H1 (cell line): Measurements from ENCODE around the gene STAC2. TPM values are rescaled to one million over a fixed set of nuclear protein-coding genes. Genes with fewer than 3 reads are reported as not detected.
A peak's percentile ranks its signal among the peaks of the same experiment; 100 is the strongest.

Experiments
- CTCF ChIA-PET: fragments of 300-600 bp; sonication (Branson Sonifier 250); formaldehyde crosslinking; loops from one replicate; lab custom pipeline; 2021; ENCODE audit not compliant: partially characterized antibody; lab: Charles Lee
- POLR2A ChIA-PET: fragments of 300-600 bp; sonication (Branson Sonifier 250); formaldehyde crosslinking; loops from one replicate; lab custom pipeline; 2021; ENCODE audit warnings: inconsistent platforms; ENCODE audit not compliant: partially characterized antibody; lab: Charles Lee
- DNase-seq, 2 experiments: peaks; one replicate each; pipeline versions ENCODE4 v3.0.0 to v3.0.0-alpha.2; 2010 to 2022; ENCODE audit warnings: low spot score in 2 of 2, low read depth in 1 of 2, mixed read lengths in 1 of 2
- FAIRE-seq: peaks from 2 replicates; lab custom pipeline; 2011; peaks lifted over from hg19 to GRCh38; lab: Jason Lieb, UNC
- H2AFZ ChIP-seq: 2 replicates; pipeline ENCODE4 v1.8.1; 2012; ENCODE audit warnings: low read length, inconsistent platforms
- H2AK5ac ChIP-seq: 2 replicates; pipeline ENCODE4 v1.6.1; 2013; ENCODE audit warnings: low read depth, low read length
- H2BK120ac ChIP-seq: replicated peaks from 2 replicates; pipeline ENCODE3; 2013; ENCODE audit warnings: low read depth, low read length, inconsistent platforms
- H2BK12ac ChIP-seq: 2 replicates; pipeline ENCODE4 v1.6.1; 2013; ENCODE audit warnings: low read depth, low read length
- H2BK15ac ChIP-seq: 2 replicates; pipeline ENCODE4 v1.6.1; 2013; ENCODE audit warnings: low read length
- H2BK20ac ChIP-seq: 2 replicates; pipeline ENCODE4 v1.6.1; 2013; ENCODE audit warnings: low read length
- H2BK5ac ChIP-seq: 2 replicates; pipeline ENCODE4 v1.6.1; 2013; ENCODE audit warnings: low read depth, low read length
- H3K14ac ChIP-seq: 2 replicates; pipeline ENCODE4 v1.6.1; 2013; ENCODE audit warnings: inconsistent platforms; ENCODE audit not compliant: insufficient read length
- H3K18ac ChIP-seq: 2 replicates; pipeline ENCODE4 v1.6.1; 2013; ENCODE audit warnings: low read length; ENCODE audit errors: extremely low read depth
- H3K23ac ChIP-seq: 2 replicates; pipeline ENCODE4 v1.6.1; 2013; ENCODE audit warnings: inconsistent platforms; ENCODE audit not compliant: insufficient read length
- H3K23me2 ChIP-seq: 2 replicates; pipeline ENCODE4 v1.6.1; 2013; ENCODE audit warnings: low read depth, low read length
- H3K27ac ChIP-seq: 2 replicates; pipeline ENCODE4 v1.6.1; 2011; ENCODE audit warnings: low read depth, low read length, inconsistent platforms
- H3K27me3 ChIP-seq, 4 experiments: replicated peaks in 1 of 4; 1 replicate in 1 of 4; 2 replicates in 3 of 4; pipeline versions ENCODE4 v1.6.1 to v1.8.1; 2011 to 2013; ENCODE audit warnings: low read length in 3 of 4, mild to moderate bottlenecking in 3 of 4, inconsistent platforms in 2 of 4, mixed read lengths in 2 of 4, moderate library complexity in 1 of 4; ENCODE audit not compliant: control insufficient read depth in 3 of 4, insufficient read depth in 3 of 4; ENCODE audit errors: extremely low read depth in 1 of 4
- H3K36me3 ChIP-seq, 4 experiments: 2 replicates each; pipeline versions ENCODE4 v1.6.1 to v1.8.1; 2011 to 2013; ENCODE audit warnings: mild to moderate bottlenecking in 4 of 4, low read length in 3 of 4, moderate library complexity in 2 of 4, control low read depth in 1 of 4, inconsistent platforms in 1 of 4; ENCODE audit not compliant: insufficient read depth in 4 of 4, control insufficient read depth in 2 of 4
- H3K4ac ChIP-seq: replicated peaks from 2 replicates; pipeline ENCODE3; 2013; ENCODE audit warnings: low read length, low read depth, mixed read lengths, inconsistent platforms; ENCODE audit not compliant: insufficient read length
- H3K4me1 ChIP-seq, 4 experiments: replicated peaks in 1 of 4; 1 replicate in 1 of 4; 2 replicates in 3 of 4; pipeline versions ENCODE4 v1.6.1 to v1.8.1; 2011 to 2013; ENCODE audit warnings: low read length in 3 of 4, inconsistent platforms in 2 of 4, mixed read lengths in 1 of 4; ENCODE audit not compliant: insufficient read depth in 4 of 4, control insufficient read depth in 3 of 4
- H3K4me2 ChIP-seq, 2 experiments: 2 replicates each; pipeline versions ENCODE4 v1.6.1 to v1.8.1; 2011 to 2013; ENCODE audit warnings: low read depth in 2 of 2, low read length in 2 of 2, control low read depth in 1 of 2, inconsistent platforms in 1 of 2, mild to moderate bottlenecking in 1 of 2; ENCODE audit not compliant: insufficient read depth in 1 of 2
- H3K4me3 ChIP-seq, 4 experiments: fragments of 200-600, 300-600 bp in 1 of 4; sonication (generic), shearing (Covaris generic), sonication (Bioruptor Twin) in 1 of 4; 2 replicates each; pipeline versions ENCODE4 v1.5.1 to v1.8.1; 2011 to 2016; ENCODE audit warnings: low read length in 4 of 4, low read depth in 3 of 4, control low read depth in 2 of 4, inconsistent platforms in 2 of 4, mild to moderate bottlenecking in 2 of 4, mixed read lengths in 1 of 4, moderate library complexity in 1 of 4; ENCODE audit not compliant: insufficient read depth in 2 of 4; ENCODE audit errors: extremely low read depth in 1 of 4
- H3K56ac ChIP-seq: replicated peaks from 2 replicates; pipeline ENCODE3; 2013; ENCODE audit warnings: low read depth, mild to moderate bottlenecking, mixed read lengths, low read length, inconsistent platforms; ENCODE audit not compliant: insufficient read length
- H3K79me1 ChIP-seq: 2 replicates; pipeline ENCODE4 v1.6.1; 2013; ENCODE audit warnings: low read depth, low read length, control low read depth
- H3K79me2 ChIP-seq, 2 experiments: 2 replicates each; pipeline versions ENCODE4 v1.6.1 to v1.8.1; 2012 to 2013; ENCODE audit warnings: low read length in 2 of 2, mild to moderate bottlenecking in 2 of 2, inconsistent platforms in 1 of 2; ENCODE audit not compliant: insufficient read depth in 2 of 2, control insufficient read depth in 1 of 2
- H3K9ac ChIP-seq, 4 experiments: replicated peaks in 1 of 4; 1 replicate in 1 of 4; 2 replicates in 3 of 4; pipeline versions ENCODE4 v1.6.1 to v1.8.1; 2011 to 2013; ENCODE audit warnings: low read depth in 3 of 4, low read length in 3 of 4, control low read depth in 2 of 4, mild to moderate bottlenecking in 2 of 4, moderate library complexity in 2 of 4, inconsistent platforms in 1 of 4; ENCODE audit errors: extremely low read depth in 1 of 4
- H3K9me3 ChIP-seq, 2 experiments: 2 replicates each; pipeline versions ENCODE4 v1.6.1 to v1.8.1; 2012 to 2013; ENCODE audit warnings: mild to moderate bottlenecking in 2 of 2, moderate library complexity in 2 of 2, control low read depth in 1 of 2, inconsistent platforms in 1 of 2, low read depth in 1 of 2, low read length in 1 of 2, mixed read lengths in 1 of 2; ENCODE audit not compliant: insufficient read depth in 2 of 2
- H4K20me1 ChIP-seq, 2 experiments: replicated peaks in 1 of 2; 2 replicates each; pipeline versions ENCODE3 to v1.8.1; 2011 to 2013; ENCODE audit warnings: inconsistent platforms in 2 of 2, low read length in 2 of 2, mild to moderate bottlenecking in 1 of 2; ENCODE audit not compliant: insufficient read depth in 2 of 2, control insufficient read depth in 1 of 2
- H4K5ac ChIP-seq: 2 replicates; pipeline ENCODE4 v1.6.1; 2013; ENCODE audit warnings: low read length, low read depth, mixed read lengths, inconsistent platforms; ENCODE audit not compliant: insufficient read length
- H4K8ac ChIP-seq: 2 replicates; pipeline ENCODE4 v1.8.0; 2013; ENCODE audit warnings: mild to moderate bottlenecking, moderate library complexity, low read length, inconsistent platforms; ENCODE audit not compliant: insufficient read depth; ENCODE audit errors: extremely low read depth
- H4K91ac ChIP-seq: replicated peaks from 2 replicates; pipeline ENCODE3; 2013; ENCODE audit warnings: low read length, mixed read lengths, inconsistent platforms; ENCODE audit not compliant: insufficient read length
- EZH2 ChIP-seq: fragments of 200-600 bp; sonication (generic); IDR thresholded peaks from 2 replicates; pipeline ENCODE4 v1.7.1; 2012; ENCODE audit warnings: low read depth, mild to moderate bottlenecking, moderate library complexity, low read length, inconsistent platforms; ENCODE audit not compliant: severe bottlenecking
- GABPA ChIP-seq: IDR thresholded peaks from 2 replicates; pipeline ENCODE4 v1.6.1; 2011; ENCODE audit warnings: mild to moderate bottlenecking, low read length, moderate library complexity, borderline replicate concordance; ENCODE audit not compliant: insufficient read depth
- SRF ChIP-seq: IDR thresholded peaks from 2 replicates; pipeline ENCODE4 v1.6.1; 2011; ENCODE audit warnings: mild to moderate bottlenecking, low read depth, low read length, moderate library complexity
- SUZ12 ChIP-seq: fragments of 200-600 bp; sonication (generic); IDR thresholded peaks from 2 replicates; pipeline ENCODE4 v1.6.1; 2012; ENCODE audit warnings: mild to moderate bottlenecking, inconsistent platforms, low read length, moderate library complexity, mixed read lengths
- TAF7 ChIP-seq: optimal IDR thresholded peaks from 2 replicates; pipeline ENCODE3; 2011; ENCODE audit warnings: low read depth, mild to moderate bottlenecking, inconsistent platforms, low read length, moderate library complexity, borderline replicate concordance
- WGBS, 2 experiments: shearing (Covaris generic) in 1 of 2; methylation state at CpG; one replicate each; pipeline versions ENCODE4 v1.1.6 to v1.1.7; 2013 to 2015; ENCODE audit warnings: low lambda C conversion rate in 2 of 2, mixed read lengths in 2 of 2, inconsistent platforms in 1 of 2, low coverage in 1 of 2, missing lambda C conversion rate in 1 of 2; ENCODE audit not compliant: insufficient replicate concordance in 2 of 2, insufficient coverage in 1 of 2, insufficient read length in 1 of 2; ENCODE audit errors: extremely low coverage in 1 of 2, missing lambda C conversion rate in 1 of 2; 5-methylcytosine and 5-hydroxymethylcytosine counted together
- polyA plus RNA-seq, 7 experiments: library from polyadenylated mRNA; depleted of rRNA in 3 of 7; stranded (reverse) in 5 of 7; unstranded in 2 of 7; fragments of >200 nt in 5 of 7; fragments of 200-250 nt in 2 of 7; gene quantifications; 1 replicate in 5 of 7; 2 replicates in 1 of 7; 4 replicates in 1 of 7; pipeline versions ENCODE4 v1.2.1 to v1.2.3, GENCODE V29; 2011 to 2013; ENCODE audit warnings: missing spikeins in 2 of 7, mixed read lengths in 2 of 7
- total RNA-seq: library from RNA; stranded (reverse); fragmentation: NEBNext Ultra II Directional; extraction: Animal tissue kit (Norgen Biotek cat#: 25700); gene quantifications from 2 replicates; pipeline ENCODE4 v1.2.1, GENCODE V29; 2021

Gene STAC2
- total and polyA plus RNA-seq, 2 of the 8 experiments (the other 6 are each of a cell fraction or from before 2014, with no cell fraction given): 1.5 to 6.0 TPM

GRCh38 chr17:39213852-39214251, 11.9 kb downstream of the STAC2 start:
- Histone ChIP-seq H2BK5ac (no peak overlapping the region), H3K4me2 (no peak overlapping the region), H3K79me2 (no peaks in the 10 kb centered on the region), H3K23ac (no peak overlapping the region), H3K9ac (no peak overlapping the region), H3K27me3 (peaks cover 0 to 14% (median 8%) of the 10 kb centered on the region in 4 experiments; a peak in 5 of 7 replicates), H4K91ac (no peak overlapping the region)
- CTCF ChIA-PET: interaction anchor here (2.2 to 24.1 kb wide), 3 partner anchors 9 to 26 kb away, joined by 8 to 982 read pairs (median 10); partner anchors contain the start of gene STAC2
- TF ChIP-seq GABPA (no peak), TAF7 (no peak), SRF (no peak), SUZ12 (no peak), EZH2 (no peak)
- TF ChIP-seq, all 59 proteins: peak for 0
- no peak overlapping the region for H3K18ac ChIP-seq
- H3K4me1 ChIP-seq: peaks cover 5 to 31% (median 20%) of the 10 kb centered on the region in 4 experiments
- no peak overlapping the region for H3K27ac ChIP-seq
- POLR2A ChIA-PET: interaction anchor here (1.0 to 3.9 kb wide), 6 partner anchors 10 to 37 kb away, joined by 3 to 13 read pairs (median 5); partner anchors contain the start of gene RPL19
- no peaks in the 10 kb centered on the region for H3K9me3 ChIP-seq
- H3K14ac ChIP-seq: no peak overlapping the region
- 86% methylated on average over 9 of the region's 9 CpGs; no CpG with 5 or more reads in 1 of the 2 experiments for WGBS, 2 experiments
- no peak overlapping the region for H2BK12ac ChIP-seq
- H2BK20ac ChIP-seq: no peak overlapping the region
- no peak overlapping the region for H3K56ac ChIP-seq
- H3K36me3 ChIP-seq: no peaks in the 10 kb centered on the region
- H4K20me1 ChIP-seq: no peaks in the 10 kb centered on the region
- H3K79me1 ChIP-seq: no peaks in the 10 kb centered on the region
- H3K4ac ChIP-seq: no peak overlapping the region
- peak overlapping the region; percentile 75; the same call in 1 of the 2 replicates for H2AK5ac ChIP-seq
- no peak overlapping the region for H3K4me3 ChIP-seq
- no peak for FAIRE-seq
- no peak overlapping the region for H2BK120ac ChIP-seq
- DNase-seq: no peak
- H4K5ac ChIP-seq: no peak overlapping the region
- H2BK15ac ChIP-seq: no peak overlapping the region
- H2AFZ ChIP-seq: no peak overlapping the region
- no peak overlapping the region; the same call in 1 of the 2 replicates for H4K8ac ChIP-seq
- H3K23me2 ChIP-seq: peaks cover 6% of the 10 kb centered on the region; the same call in 1 of the 2 replicates
